ENCODE results near the gene HIVEP3.

DNA sequence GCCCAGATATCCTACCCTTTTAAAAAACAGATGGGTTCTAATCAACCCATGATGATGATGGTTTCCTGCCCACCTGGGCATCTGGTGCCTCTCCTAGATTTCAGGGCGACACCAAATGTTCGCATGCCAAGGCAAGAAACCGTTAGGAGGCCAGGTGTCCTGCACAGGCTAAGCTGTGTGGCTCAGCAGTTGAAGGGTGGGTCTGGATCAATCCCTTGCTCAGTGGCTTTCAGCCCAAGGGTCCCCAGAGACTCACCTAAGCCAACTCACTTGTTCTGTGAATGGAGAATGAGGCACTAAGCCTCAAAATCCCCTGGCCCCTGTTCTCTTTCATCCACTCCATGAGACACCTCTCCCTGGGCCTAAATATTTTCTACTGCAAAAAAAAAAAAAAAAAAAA, 265.1 kb downstream of the HIVEP3 start:
- TF ChIP-seq GABPA (IDR thresholded peaks at IDR 0.05; ENCODE audit: low read depth) (no peak), CHD2 (IDR thresholded peaks at IDR 0.05; ENCODE audit: low read length, partially characterized antibody) (no peak), FOSL2 (IDR thresholded peaks at IDR 0.05; ENCODE audit: borderline replicate concordance, low read depth) (no peak), CTCF (IDR thresholded peaks at IDR 0.05) (no peak), FOXM1 (IDR thresholded peaks at IDR 0.05; ENCODE audit: low read depth) (no peak), SIN3A (IDR thresholded peaks at IDR 0.05; ENCODE audit: borderline replicate concordance, low read depth, low read length) (no peak), EP300 (IDR thresholded peaks at IDR 0.05; ENCODE audit: borderline replicate concordance in 1 of 2, low read depth in 1 of 2, low read length in 1 of 2) (no peak), POLR2AphosphoS5 (IDR thresholded peaks at IDR 0.05; ENCODE audit: low read depth, low read length) (no peak)
